Muscle of leg (tissue), 11 donors: ENCODE data around the gene UIMC1. TPM values are rescaled to one million over a fixed set of nuclear protein-coding genes. Genes with fewer than 3 reads are reported as not detected.
"Not testable (repeated sequence)": the region's sequence is repeated elsewhere in the genome, so short reads cannot be mapped to it uniquely, and the experiment has no call there.

Source experiments
- DNase-seq: peaks from one replicate; pipeline ENCODE4 v3.0.0; 2013
- H3K27ac ChIP-seq: one replicate; pipeline ENCODE4 v1.5.1; 2013; ENCODE audit warnings: mild to moderate bottlenecking, low read length, control low read depth
- H3K27me3 ChIP-seq: one replicate; pipeline ENCODE4 v1.6.1; 2013; ENCODE audit warnings: low read length; ENCODE audit not compliant: control insufficient read depth, insufficient read depth
- H3K36me3 ChIP-seq: one replicate; pipeline ENCODE4 v1.6.1; 2013; ENCODE audit warnings: low read length; ENCODE audit not compliant: control insufficient read depth, insufficient read depth
- H3K4me1 ChIP-seq: one replicate; pipeline ENCODE4 v1.6.1; 2013; ENCODE audit warnings: low read length; ENCODE audit not compliant: control insufficient read depth, insufficient read depth
- H3K4me3 ChIP-seq: one replicate; pipeline ENCODE4 v1.5.1; 2013; ENCODE audit warnings: low read length, control low read depth
- H3K9me3 ChIP-seq: replicated peaks from 2 replicates; pipeline ENCODE4 v1.6.1; 2013; ENCODE audit warnings: low read depth, low read length; ENCODE audit not compliant: control insufficient read depth
- WGBS: methylation state at CpG from one replicate; pipeline ENCODE4 v1.1.5; 2013; ENCODE audit warnings: missing lambda C conversion rate; ENCODE audit not compliant: insufficient coverage; 5-methylcytosine and 5-hydroxymethylcytosine counted together
- polyA plus RNA-seq, 8 donors: library from polyadenylated mRNA; unstranded; fragments of 120-200 nt; gene quantifications; one replicate each; pipeline versions ENCODE4 v1.2.1 to v1.2.3, GENCODE V29; 2013; ENCODE audit warnings: inconsistent platforms in 1 of 8, low replicate concordance in 1 of 8; ENCODE audit not compliant: insufficient read length in 8 of 8, insufficient read depth in 1 of 8
- total RNA-seq: library from RNA; stranded (reverse); fragments of 120-200 nt; gene quantifications from one replicate; pipeline ENCODE4 v1.2.4, GENCODE V29; 2013

UIMC1 gene
- total and polyA plus RNA-seq, 9 donors = 23.1 to 31.1 (median 28.3) TPM

- H3K9me3 ChIP-seq = peaks cover 8% of the 10 kb centered on the region
- no peaks in the 10 kb centered on the region for H3K27me3 ChIP-seq
- DNase-seq = no peak
- no peaks in the 10 kb centered on the region for H3K36me3 ChIP-seq
- H3K4me3 ChIP-seq = no peak overlapping the region
- 100% methylated on average over 1 of the region's 3 CpGs for WGBS
- H3K27ac ChIP-seq = no peak overlapping the region
- no peaks in the 10 kb centered on the region for H3K4me1 ChIP-seq
Measured at GRCh38 chr5:176995122-176995490, 11.5 kb downstream of the UIMC1 start.

GRCh38 chr5:176994460-176995121 is 12.0 kb downstream of the UIMC1 start:
- Histone ChIP-seq H3K27ac (no peak overlapping the region), H3K4me1 (no peaks in the 10 kb centered on the region), H3K9me3 (peaks cover 8% of the 10 kb centered on the region), H3K36me3 (no peaks in the 10 kb centered on the region), H3K4me3 (no peak overlapping the region), H3K27me3 (no peaks in the 10 kb centered on the region)
- 90% methylated on average over 5 of the region's 7 CpGs for WGBS
- DNase-seq = peak; percentile 22

GRCh38 chr5:176993081-176993480 is 13.5 kb downstream of the UIMC1 start:
- DNase-seq, H3K4me3 ChIP-seq, H3K27ac ChIP-seq, H3K4me1 ChIP-seq, H3K27me3 ChIP-seq, H3K9me3 ChIP-seq, H3K36me3 ChIP-seq: not testable (repeated sequence)
- 90% methylated on average over 2 of the region's 3 CpGs for WGBS

- H3K27me3 ChIP-seq = no peaks in the 10 kb centered on the region
- DNase-seq = no peak
- H3K36me3 ChIP-seq = no peaks in the 10 kb centered on the region
- no peak overlapping the region for H3K27ac ChIP-seq
- WGBS = 80% methylated on average over 1 of the region's 3 CpGs
- H3K9me3 ChIP-seq = peaks cover 2% of the 10 kb centered on the region
- no peaks in the 10 kb centered on the region for H3K4me1 ChIP-seq
- H3K4me3 ChIP-seq = no peak overlapping the region
Measured at GRCh38 chr5:176987583-176987982, 19.0 kb downstream of the UIMC1 start.

GRCh38 chr5:176986280-176986679 is 20.3 kb downstream of the UIMC1 start:
- peaks cover 7% of the 10 kb centered on the region for H3K36me3 ChIP-seq
- H3K4me1 ChIP-seq = no peaks in the 10 kb centered on the region
- no peak overlapping the region for H3K27ac ChIP-seq
- peaks cover 2% of the 10 kb centered on the region for H3K9me3 ChIP-seq
- no peak for DNase-seq
- no CpG with 5 or more reads among the region's 2 CpGs for WGBS
- no peak overlapping the region for H3K4me3 ChIP-seq
- H3K27me3 ChIP-seq = no peaks in the 10 kb centered on the region

- no peak for DNase-seq
- Histone ChIP-seq H3K36me3 (peaks cover 13% of the 10 kb centered on the region), H3K4me3 (no peak overlapping the region), H3K27me3 (no peaks in the 10 kb centered on the region), H3K4me1 (no peaks in the 10 kb centered on the region), H3K27ac (no peak overlapping the region), H3K9me3 (peaks cover 2% of the 10 kb centered on the region)
- no CpG with 5 or more reads among the region's 2 CpGs for WGBS
Measured at GRCh38 chr5:176985516-176985915, 21.1 kb downstream of the UIMC1 start.

GRCh38 chr5:176984176-176984575 is 22.4 kb downstream of the UIMC1 start:
- not testable (repeated sequence) for H3K4me3 ChIP-seq, H3K27me3 ChIP-seq, DNase-seq, H3K4me1 ChIP-seq, H3K9me3 ChIP-seq, H3K27ac ChIP-seq
- 97% methylated on average over 28 of the region's 28 CpGs for WGBS
- H3K36me3 ChIP-seq = peaks cover 21% of the 10 kb centered on the region

GRCh38 chr5:176983593-176983992 is 23.0 kb downstream of the UIMC1 start:
- not testable (repeated sequence) for H3K4me1 ChIP-seq, H3K9me3 ChIP-seq, H3K27me3 ChIP-seq, H3K27ac ChIP-seq, DNase-seq, H3K4me3 ChIP-seq
- H3K36me3 ChIP-seq = peaks cover 21% of the 10 kb centered on the region
- WGBS = 94% methylated on average over 18 of the region's 21 CpGs

- not testable (repeated sequence) for H3K27me3 ChIP-seq, H3K27ac ChIP-seq, H3K4me3 ChIP-seq, H3K9me3 ChIP-seq, DNase-seq, H3K4me1 ChIP-seq
- peaks cover 21% of the 10 kb centered on the region for H3K36me3 ChIP-seq
- 79% methylated on average over 7 of the region's 13 CpGs for WGBS
Measured at GRCh38 chr5:176983112-176983511, 23.5 kb downstream of the UIMC1 start.

- Histone ChIP-seq H3K27ac (no peak overlapping the region), H3K9me3 (peaks cover 2% of the 10 kb centered on the region), H3K4me1 (no peaks in the 10 kb centered on the region), H3K36me3 (peaks cover 21% of the 10 kb centered on the region), H3K27me3 (no peaks in the 10 kb centered on the region), H3K4me3 (no peak overlapping the region)
- DNase-seq = no peak
- no CpG with 5 or more reads among the region's 7 CpGs for WGBS
Measured at GRCh38 chr5:176980818-176981217, 25.8 kb downstream of the UIMC1 start.

- WGBS = no CpG with 5 or more reads among the region's 3 CpGs
- DNase-seq = no peak
- peaks cover 2% of the 10 kb centered on the region for H3K9me3 ChIP-seq
- H3K27me3 ChIP-seq = no peaks in the 10 kb centered on the region
- peaks cover 23% of the 10 kb centered on the region for H3K36me3 ChIP-seq
- no peak overlapping the region for H3K27ac ChIP-seq
- no peaks in the 10 kb centered on the region for H3K4me1 ChIP-seq
- no peak overlapping the region for H3K4me3 ChIP-seq
Measured at GRCh38 chr5:176979669-176980068, 26.9 kb downstream of the UIMC1 start.
